Measurements from ENCODE around the gene GALNT18.

Gene GALNT18

DNA sequence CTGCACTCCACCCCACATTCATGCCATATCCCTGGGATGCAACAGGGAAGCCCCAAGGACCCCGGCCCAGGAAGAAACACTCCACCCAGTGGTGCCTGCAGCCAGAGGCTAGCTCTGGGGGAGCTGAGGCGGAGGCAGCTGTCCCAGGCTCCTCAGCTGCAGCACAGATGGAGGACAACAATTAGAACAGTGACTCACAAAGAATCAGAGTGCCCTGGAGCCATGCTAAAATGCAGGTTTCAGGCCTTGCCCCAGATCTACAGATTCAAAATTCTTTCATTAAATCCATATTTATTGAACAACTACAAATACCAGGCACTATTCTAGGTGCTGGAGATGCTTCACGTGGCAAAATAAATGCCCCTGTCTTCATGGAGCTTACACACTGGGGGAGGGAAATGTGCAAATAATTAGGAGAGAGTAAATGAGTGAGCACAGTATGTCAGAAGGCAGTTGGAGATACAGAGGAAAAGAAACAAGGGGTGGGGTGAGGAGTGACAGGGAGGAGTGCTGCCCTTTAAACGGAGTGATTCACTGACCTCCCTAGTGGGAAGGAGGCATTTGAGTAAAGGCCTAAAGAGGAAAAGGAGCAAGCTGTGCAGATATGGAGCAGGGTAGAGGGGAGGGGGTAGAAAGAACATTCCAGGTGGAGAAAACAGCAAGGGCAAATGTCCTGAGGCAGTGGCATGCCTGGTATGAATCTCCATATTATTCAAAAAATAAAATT is 195.4 kb downstream of the GALNT18 start:
- no peak for DNase-seq

GRCh38 chr11:11425806-11426205 is 196.0 kb downstream of the GALNT18 start:
- no peak for DNase-seq

DNA sequence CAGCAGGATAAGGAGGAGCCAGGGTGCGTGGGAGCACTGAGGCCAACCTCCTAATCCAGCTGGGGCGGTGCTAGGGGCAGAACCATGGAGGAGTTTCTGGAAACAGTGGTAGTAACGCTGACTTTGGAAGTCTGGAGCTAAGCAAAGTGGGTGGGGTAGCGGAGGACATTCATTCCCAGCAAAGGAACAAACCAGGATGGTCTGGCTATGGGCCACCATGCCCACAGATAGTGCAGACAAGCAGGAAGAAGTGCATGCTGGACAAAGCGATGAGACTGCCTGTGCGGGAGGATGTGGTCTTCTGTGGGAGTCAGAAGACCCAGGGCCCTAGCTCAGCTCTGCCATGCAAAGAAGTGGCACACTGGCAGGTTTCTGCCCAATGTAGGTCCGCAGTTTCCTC is 197.1 kb downstream of the GALNT18 start:
- DNase-seq: no peak

- no peak for DNase-seq
Observed at GRCh38 chr11:11422411-11423128, 199.2 kb downstream of the GALNT18 start.

DNA sequence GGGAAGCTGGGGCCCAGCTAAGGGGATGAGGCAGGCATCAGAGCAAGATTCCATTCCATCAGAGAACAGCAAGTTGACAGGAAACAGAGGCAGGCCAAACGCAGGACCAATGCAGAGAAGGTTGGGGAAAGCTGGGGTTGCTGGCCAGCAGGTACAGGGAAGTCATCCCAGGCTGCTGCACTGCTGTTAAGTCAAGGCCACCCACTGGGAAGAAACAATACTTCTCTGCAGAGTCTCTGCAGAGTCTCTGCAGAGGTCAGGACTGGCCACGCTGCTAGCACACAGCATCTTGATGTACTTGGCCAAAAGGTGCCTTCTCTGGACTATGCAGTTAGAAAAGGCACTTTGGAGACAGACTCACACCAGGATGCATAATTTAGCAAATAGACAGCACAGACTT is 200.3 kb downstream of the GALNT18 start:
- DNase-seq: no peak

- DNase-seq: no peak
Observed at GRCh38 chr11:11420899-11421285, 200.9 kb downstream of the GALNT18 start.

DNA sequence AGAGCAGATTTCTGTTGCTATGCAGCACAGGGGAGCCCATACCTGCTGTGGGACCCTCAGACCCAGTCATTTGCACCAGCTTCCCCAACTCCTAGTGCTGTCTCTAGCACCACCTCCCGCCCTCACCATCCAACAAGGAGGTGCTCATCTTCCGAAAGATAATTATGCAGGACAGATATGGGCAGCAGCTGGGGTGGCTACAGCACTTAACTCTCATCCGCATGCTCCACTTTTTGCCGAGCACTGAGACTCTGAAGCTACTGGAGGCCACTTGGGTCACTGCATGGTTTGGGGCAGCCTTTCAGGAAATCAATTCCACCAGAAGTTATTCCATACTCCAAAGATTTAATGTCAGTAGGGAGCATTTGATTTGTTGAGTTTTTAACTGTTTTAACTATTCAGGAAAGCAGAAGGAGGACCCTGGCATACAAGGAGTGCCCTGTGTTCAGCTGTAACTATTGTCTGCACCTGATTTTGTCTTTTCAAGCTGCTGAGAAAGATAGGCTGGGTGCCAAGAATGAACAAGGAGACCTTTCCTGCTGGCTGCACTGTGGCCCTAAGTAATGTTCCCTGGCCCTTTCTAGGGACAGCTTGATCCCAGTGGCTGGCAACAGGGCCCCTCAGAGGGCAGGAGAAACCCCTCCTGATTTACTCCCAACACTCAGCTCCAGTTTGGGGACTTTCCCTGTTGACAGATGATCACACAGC is 201.5 kb downstream of the GALNT18 start:
- no peak for DNase-seq

- no peak for DNase-seq
Observed at GRCh38 chr11:11419747-11420146, 202.1 kb downstream of the GALNT18 start.

GRCh38 chr11:11416917-11417316 is 204.9 kb downstream of the GALNT18 start:
- DNase-seq: no peak

DNA sequence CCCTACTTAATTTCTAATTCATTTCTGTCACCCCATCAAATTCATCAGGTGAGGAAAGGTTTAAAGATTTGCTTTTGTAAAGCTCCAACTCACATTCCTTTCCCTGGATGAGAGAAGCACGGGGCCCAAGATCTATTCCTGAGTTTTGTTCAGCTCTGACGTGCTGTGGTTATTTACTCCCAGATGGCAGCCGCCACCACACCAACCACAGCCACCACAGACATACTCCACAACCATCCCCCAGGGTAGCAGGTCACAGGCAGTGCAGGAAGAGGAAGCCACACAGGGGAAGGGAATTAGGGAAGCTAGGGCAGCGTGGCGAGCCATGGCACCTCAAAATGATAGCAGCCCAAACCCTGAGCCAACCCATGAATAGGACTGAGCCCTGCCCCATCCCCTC is 205.3 kb downstream of the GALNT18 start:
- no peak for DNase-seq

DNA sequence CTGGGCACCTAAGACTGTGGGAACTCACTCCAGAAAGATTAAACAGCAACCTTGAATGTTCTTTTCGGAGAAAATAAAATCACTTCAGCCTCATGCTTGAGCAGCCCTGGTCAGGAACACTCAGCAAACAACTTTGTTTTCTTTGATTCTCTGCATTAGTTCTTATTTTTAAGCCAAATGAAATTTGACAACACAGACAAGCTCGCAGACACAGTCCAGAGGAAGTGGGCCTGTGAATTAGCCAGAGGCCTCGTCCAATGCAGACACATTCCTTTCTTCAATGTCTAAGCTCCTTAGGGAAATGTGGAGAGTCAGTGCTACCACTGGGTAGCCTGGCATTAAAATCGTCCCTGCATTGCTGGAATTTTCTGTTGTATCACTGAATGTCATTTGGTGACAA is 205.9 kb downstream of the GALNT18 start:
- DNase-seq: no peak

DNA sequence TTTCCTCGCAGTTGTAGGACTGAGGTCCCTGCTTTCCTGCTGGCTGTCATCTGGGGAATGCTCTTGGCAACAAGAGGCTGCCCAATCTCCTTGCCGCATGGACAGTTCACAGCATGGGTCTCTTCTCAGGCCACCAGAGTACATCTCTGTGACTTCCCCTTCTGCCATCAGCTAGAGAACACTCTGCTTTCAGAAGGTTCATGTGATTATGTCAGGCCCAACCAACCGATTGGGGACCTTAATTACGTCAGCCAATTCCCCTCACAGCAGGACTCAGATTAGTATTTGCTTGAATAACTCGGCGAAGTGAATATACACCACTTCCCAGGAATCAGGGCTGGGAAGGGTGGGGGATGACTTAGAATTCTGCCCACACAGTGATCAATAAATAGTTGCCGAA is 206.8 kb downstream of the GALNT18 start:
- DNase-seq: no peak

- DNase-seq: no peak
Observed at GRCh38 chr11:11413776-11414175, 208.0 kb downstream of the GALNT18 start.

DNA sequence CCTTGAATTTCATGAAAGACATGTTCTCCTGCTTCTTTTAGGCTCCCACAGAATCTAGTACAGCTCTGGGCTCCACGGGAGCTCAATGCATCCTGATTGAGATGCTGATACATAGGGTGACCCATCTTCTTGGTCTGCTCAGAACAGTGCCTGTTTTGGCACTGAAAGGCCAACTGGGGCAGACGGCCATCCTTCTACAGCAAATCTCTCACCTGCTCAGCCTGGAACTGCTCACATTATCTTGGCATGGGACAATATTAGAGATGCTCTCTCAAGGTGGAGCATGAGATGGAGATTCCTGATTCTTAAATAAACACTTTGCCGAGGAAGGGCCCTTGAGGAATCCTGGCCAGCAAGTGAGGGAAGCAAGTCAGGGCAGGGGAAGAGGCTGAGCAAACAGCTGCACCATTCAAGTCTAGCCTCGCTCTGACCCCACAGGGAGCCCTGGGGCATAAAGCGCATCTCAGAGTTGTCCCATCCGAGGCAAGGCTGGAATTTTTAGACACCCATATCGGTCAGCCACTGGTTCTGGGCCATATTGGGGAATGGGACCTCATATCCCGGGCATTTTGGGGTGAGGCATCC is 210.3 kb downstream of the GALNT18 start:
- no peak for DNase-seq

DNA sequence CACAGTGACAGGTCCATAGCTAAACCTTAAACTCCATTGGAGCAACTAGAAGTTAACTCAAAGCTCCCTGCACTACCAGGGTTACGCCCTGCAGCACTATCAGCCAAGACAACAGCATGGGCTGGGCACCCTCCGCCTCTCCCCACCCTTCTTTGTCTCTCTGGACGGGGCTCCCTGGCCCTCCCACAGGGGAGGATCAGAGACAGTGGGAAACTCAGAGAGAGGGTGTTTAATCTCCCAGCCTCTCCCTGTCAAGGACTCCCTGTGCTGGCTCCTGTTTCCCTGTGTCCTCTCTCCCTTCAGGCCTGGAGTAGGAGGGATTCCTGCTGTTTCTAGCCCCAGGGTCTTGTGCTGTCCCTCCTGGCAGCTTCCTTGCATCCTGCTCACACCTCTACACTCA is 211.9 kb downstream of the GALNT18 start:
- peak; percentile 60 for DNase-seq

DNA sequence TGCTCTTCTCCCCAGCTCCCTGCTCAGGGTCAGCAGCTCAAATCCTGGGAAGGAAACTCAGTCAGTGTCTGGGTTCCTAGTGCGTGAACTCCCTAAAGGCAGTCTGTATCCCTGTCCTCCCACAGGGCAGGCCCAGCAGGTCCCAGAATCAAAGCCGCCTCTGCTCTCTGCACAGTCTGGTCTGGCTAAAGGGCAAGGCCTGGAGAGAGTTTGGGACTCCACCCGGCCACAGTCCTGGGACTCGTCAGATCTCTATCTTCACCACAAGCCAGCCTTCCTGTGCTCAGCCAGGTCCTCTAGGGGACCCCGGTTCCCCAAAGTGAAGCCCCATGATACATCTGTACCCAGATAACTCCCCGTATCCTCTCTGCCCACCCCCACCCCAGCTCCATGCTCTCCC is 212.6 kb downstream of the GALNT18 start:
- DNase-seq: no peak

- no peak for DNase-seq
Observed at GRCh38 chr11:11408436-11409221, 213.2 kb downstream of the GALNT18 start.

GRCh38 chr11:11407763-11408084 is 214.1 kb downstream of the GALNT18 start:
- DNase-seq: no peak

DNA sequence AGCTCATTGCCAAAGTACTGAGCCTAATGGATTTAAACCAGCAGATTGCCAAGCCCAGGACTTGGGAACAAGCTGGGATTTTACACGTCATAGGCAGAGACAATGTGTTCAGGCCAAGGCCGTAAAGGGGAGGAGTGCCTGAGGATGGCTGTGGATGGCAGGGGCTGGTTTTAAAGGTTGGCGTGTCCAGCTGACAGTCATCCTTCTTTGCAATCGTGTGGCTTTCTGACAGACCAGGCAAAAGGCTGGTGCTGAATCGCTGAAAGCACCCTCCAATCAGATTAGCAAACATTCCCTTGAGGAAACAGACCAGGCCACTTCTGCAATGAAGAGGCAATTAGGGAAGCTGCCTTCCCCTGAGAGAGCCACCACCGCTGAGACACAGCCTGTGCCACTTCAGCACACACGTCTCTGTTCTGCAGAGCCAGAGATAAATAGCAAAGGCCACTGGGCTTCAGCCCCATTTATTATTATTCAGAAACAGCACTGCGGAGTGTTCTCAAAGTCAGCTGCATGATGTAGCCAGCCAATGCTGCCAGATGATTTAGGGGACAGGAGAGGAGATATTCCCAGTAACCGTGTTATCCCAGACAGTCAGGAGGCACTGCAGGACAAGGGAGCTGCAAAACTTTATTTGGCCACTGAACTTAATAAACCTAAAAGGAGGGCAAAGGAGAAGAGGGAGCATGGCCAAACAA is 214.6 kb downstream of the GALNT18 start:
- DNase-seq: peak; percentile 66

- DNase-seq: no peak
Observed at GRCh38 chr11:11406652-11407051, 215.2 kb downstream of the GALNT18 start.

- DNase-seq: no peak
Observed at GRCh38 chr11:11403763-11404725, 217.8 kb downstream of the GALNT18 start.
